GM23338 (cell line): Measurements from ENCODE around the gene DOCK2. TPM values are rescaled to one million over a fixed set of nuclear protein-coding genes. Genes with fewer than 3 reads are reported as not detected.

Source experiments
- ATAC-seq: fragments of 200-7000 bp; cut with Tn5 transposase; 3 replicates; pipeline ENCODE4 v1.9.1; 2020
- DNase-seq: peaks from one replicate; pipeline ENCODE4 v3.0.0-alpha.2; 2015; ENCODE audit warnings: low spot score
- H2AFZ ChIP-seq: fragments of 200-600 bp; sonication (generic); 2 replicates; pipeline ENCODE4 v1.8.0; 2016; ENCODE audit warnings: antibody characterized with exemption, mild to moderate bottlenecking, moderate library complexity
- H3F3A ChIP-seq: fragments of 200-600 bp; sonication (generic); replicated peaks from 2 replicates; pipeline ENCODE4 v1.8.0; 2017; ENCODE audit warnings: antibody characterized with exemption, mixed run types, low read depth
- H3K27ac ChIP-seq: fragments of 200-600 bp; sonication (generic); 2 replicates; pipeline ENCODE4 v1.6.1; 2016; ENCODE audit warnings: low read depth
- H3K27me3 ChIP-seq: fragments of 200-600 bp; sonication (generic); 2 replicates; pipeline ENCODE4 v1.8.0; 2016; ENCODE audit warnings: mild to moderate bottlenecking, mixed run types, moderate library complexity; ENCODE audit not compliant: insufficient read depth
- H3K36me3 ChIP-seq: fragments of 200-600 bp; sonication (generic); 2 replicates; pipeline ENCODE4 v1.8.0; 2016; ENCODE audit warnings: mild to moderate bottlenecking; ENCODE audit not compliant: insufficient read depth
- H3K4me1 ChIP-seq: fragments of 200-600 bp; sonication (generic); 2 replicates; pipeline ENCODE4 v1.8.0; 2016; ENCODE audit warnings: mild to moderate bottlenecking, moderate library complexity; ENCODE audit not compliant: insufficient read depth
- H3K4me2 ChIP-seq: fragments of 200-600 bp; sonication (generic); 2 replicates; pipeline ENCODE4 v1.7.1; 2017; ENCODE audit warnings: mixed run types
- H3K4me3 ChIP-seq: fragments of 200-600 bp; sonication (generic); 2 replicates; pipeline ENCODE4 v1.6.1; 2016; ENCODE audit warnings: mixed run types
- H3K79me2 ChIP-seq: fragments of 200-600 bp; sonication (generic); replicated peaks from 2 replicates; pipeline ENCODE4 v1.8.0; 2017; ENCODE audit warnings: mild to moderate bottlenecking; ENCODE audit not compliant: insufficient read depth
- H3K9me2 ChIP-seq: fragments of 200-600 bp; sonication (generic); 2 replicates; pipeline ENCODE4 v1.8.0; 2017; ENCODE audit not compliant: insufficient read depth
- H4K20me1 ChIP-seq: fragments of 200-600 bp; sonication (generic); replicated peaks from 2 replicates; pipeline ENCODE4 v1.8.0; 2017; ENCODE audit warnings: mild to moderate bottlenecking; ENCODE audit not compliant: insufficient read depth
- H3K27ac Mint-ChIP-seq: 2 replicates; pipeline ENCODE4 v1.8.0; 2020; ENCODE audit warnings: inconsistent platforms, mild to moderate bottlenecking, moderate library complexity, mixed read lengths
- H3K27me3 Mint-ChIP-seq: 3 replicates; pipeline ENCODE4 v1.8.0; 2022; ENCODE audit warnings: low read depth, mild to moderate bottlenecking, moderate library complexity, mixed read lengths, inconsistent platforms; ENCODE audit not compliant: insufficient read depth, poor library complexity
- H3K36me3 Mint-ChIP-seq: 3 replicates; pipeline ENCODE4 v1.8.0; 2021; ENCODE audit warnings: low read depth, mild to moderate bottlenecking, inconsistent platforms, moderate library complexity, mixed read lengths
- H3K4me1 Mint-ChIP-seq: 3 replicates; pipeline ENCODE4 v1.8.0; 2020; ENCODE audit warnings: mild to moderate bottlenecking, inconsistent platforms, mixed read lengths
- H3K4me3 Mint-ChIP-seq: 3 replicates; pipeline ENCODE4 v1.8.0; 2021; ENCODE audit warnings: moderate library complexity, mild to moderate bottlenecking, inconsistent platforms, mixed read lengths
- H3K9me3 Mint-ChIP-seq: 3 replicates; pipeline ENCODE4 v1.8.0; 2020; ENCODE audit warnings: moderate library complexity, mild to moderate bottlenecking, inconsistent platforms, mixed read lengths
- CREB1 ChIP-seq: fragments of 250-450 bp; sonication (Bioruptor Pico); IDR thresholded peaks from 2 replicates; pipeline ENCODE4 v1.5.0; 2020; ENCODE audit warnings: low read depth, mild to moderate bottlenecking, moderate library complexity
- CTCF ChIP-seq, 2 experiments: fragments of 200-600 bp in 1 of 2; sonication (generic) in 1 of 2; conservative IDR thresholded peaks; 2 replicates each; pipeline versions ENCODE4 v1.5.1 to v1.6.1; 2016 to 2017; ENCODE audit warnings: antibody characterized with exemption in 2 of 2, low read depth in 2 of 2, mild to moderate bottlenecking in 2 of 2, moderate library complexity in 1 of 2
- NANOG ChIP-seq: IDR thresholded peaks from 2 replicates; pipeline ENCODE4 v1.6.1; 2016; ENCODE audit warnings: antibody characterized with exemption, borderline replicate concordance
- REST ChIP-seq: IDR thresholded peaks from one replicate; pipeline ENCODE4 v1.6.1; 2018; ENCODE audit warnings: antibody characterized with exemption; ENCODE audit not compliant: unreplicated experiment
- ZNF114 ChIP-seq: fragments of 250-450 bp; sonication (Bioruptor Pico); IDR thresholded peaks from 2 replicates; pipeline ENCODE4 v1.5.0; 2020; ENCODE audit warnings: mild to moderate bottlenecking, moderate library complexity
- ZNF462 ChIP-seq: fragments of 250-450 bp; sonication (Bioruptor Pico); IDR thresholded peaks from 2 replicates; pipeline ENCODE4 v1.5.0; 2020; ENCODE audit warnings: mild to moderate bottlenecking, moderate library complexity
- polyA plus RNA-seq: library from polyadenylated mRNA; unstranded; fragments of >200 nt; fragmentation: Nextera tagmentation; extraction: Ambion mirVana; gene quantifications from 2 replicates; pipeline ENCODE4 v1.2.1, GENCODE V29; 2016
- total RNA-seq: library from RNA; depleted of rRNA; stranded (reverse); fragments of >200 nt; shearing (Covaris generic); gene quantifications from 2 replicates; pipeline ENCODE4 v1.2.3, GENCODE V29; 2014

The DOCK2 gene
- total and polyA plus RNA-seq, 2 experiments from 2014 or later, result 3.7 to 9.4 TPM

GRCh38 chr5:169997798-169998197 is 360.7 kb downstream of the DOCK2 start (continued):
- TF ChIP-seq ZNF462 (CRISPR knock-in tag) (no peak), NANOG (no peak), ZNF114 (CRISPR knock-in tag) (no peak)

- no peaks in the 10 kb centered on the region for H3K79me2 ChIP-seq
- ATAC-seq, result no peak
- H3K27ac Mint-ChIP-seq, result no peak overlapping the region
Observed at GRCh38 chr5:169999621-170000020, 362.5 kb downstream of the DOCK2 start.

More at GRCh38 chr5:169999621-170000020, 362.5 kb downstream of the DOCK2 start:
- H3K4me3 ChIP-seq, result no peak overlapping the region
- Mint-ChIP-seq H3K27me3 (peaks cover 2% of the 10 kb centered on the region), H3K4me3 (no peak overlapping the region), H3K36me3 (no peaks in the 10 kb centered on the region), H3K9me3 (no peaks in the 10 kb centered on the region), H3K4me1 (no peaks in the 10 kb centered on the region)
- no peaks in the 10 kb centered on the region for H3F3A ChIP-seq
- no peak overlapping the region for H3K27ac ChIP-seq
- H3K36me3 ChIP-seq, result no peaks in the 10 kb centered on the region
- H2AFZ ChIP-seq, result no peak overlapping the region
- H3K4me2 ChIP-seq, result no peak overlapping the region
- 0 out of 2 replicates have a peak, but pooled peaks cover under 1% of the 10 kb centered on the region for H3K9me2 ChIP-seq
- no peaks in the 10 kb centered on the region for H3K4me1 ChIP-seq
- no peak for TF ChIP-seq REST
- no peak for TF ChIP-seq CTCF (conservative IDR thresholded peaks at IDR 0.05; ENCODE audit: low read depth in 2 of 2)
- no peak for TF ChIP-seq CREB1 (CRISPR knock-in tag)
- no peak for TF ChIP-seq NANOG
- DNase-seq, result no peak
- H3K27me3 ChIP-seq, result no peaks in the 10 kb centered on the region
- no peaks in the 10 kb centered on the region for H4K20me1 ChIP-seq
